ENCODE measurements around the gene POP4. TPM values are rescaled to one million over a fixed set of nuclear protein-coding genes. Genes with fewer than 3 reads are reported as not detected.

The POP4 gene
- total and polyA plus RNA-seq, 9 of the 15 experiments (the other 6 are each of a cell fraction or from before 2014, with no cell fraction given) = 42.1 to 128 (median 99.0) TPM

GRCh38 chr19:29612801-29613595, 6.9 kb downstream of the POP4 start:
- intact Hi-C loops (cut with micrococcal nuclease) (no loop called here), in situ Hi-C loops (cut with MboI) (no loop called here)
- H3K9ac ChIP-seq (ENCODE audit: insufficient read depth in 1 of 2, low read depth in 2 of 2, low read length in 2 of 2) = peak overlapping the region in 1 of 2 experiments; percentile 29; a peak in 1 of 4 replicates
- no peaks in the 10 kb centered on the region for H3K27me3 ChIP-seq (ENCODE audit: control insufficient read depth in 2 of 2, insufficient read depth in 2 of 2, low read length in 2 of 2)
- H3K4me1 ChIP-seq (replicated peaks in 1 of 2; ENCODE audit: control insufficient read depth in 2 of 2, insufficient read depth in 2 of 2, low read length in 2 of 2) = peaks cover 0 to 7% of the 10 kb centered on the region in 2 experiments; a peak in 2 of 5 replicates
- TF ChIP-seq YBX1 (IDR thresholded peaks at IDR 0.05) (no peak), RBFOX2 (IDR thresholded peaks at IDR 0.05; ENCODE audit: low read depth, low read length) (peak; percentile 21; the same call in 1 of the 2 replicates)
- CTCF ChIA-PET (ENCODE audit: low intra/inter-chr PET ratio) = interaction anchor here (4.3 kb wide), 1 partner anchor 79 kb away, joined by 40 read pairs; no protein-coding TSS in a partner anchor
- peaks cover 4% of the 10 kb centered on the region for H3K9me1 ChIP-seq (ENCODE audit: control insufficient read depth, insufficient read depth, low read length)
- no peaks in the 10 kb centered on the region for H4K20me1 ChIP-seq (replicated peaks; ENCODE audit: control insufficient read depth, insufficient read depth, low read length)
- WGBS (ENCODE audit: insufficient coverage, low coverage, missing lambda C conversion rate) = 86% methylated on average over 18 of the region's 21 CpGs
- H3K4me3 ChIP-seq = no peak overlapping the region
- H3K36me3 ChIP-seq (ENCODE audit: control insufficient read depth, insufficient read depth, low read length) = peaks cover 77% of the 10 kb centered on the region
- no peaks in the 10 kb centered on the region for H3K79me2 ChIP-seq (ENCODE audit: control insufficient read depth, insufficient read depth, low read length)
- ATAC-seq = no peak
- BruUV-seq (replicated peaks) = no TSS peak
- DNase-seq (ENCODE audit: extremely low read depth in 1 of 4, low spot score in 3 of 4) = no peak
- no peak overlapping the region for H3K27ac ChIP-seq (ENCODE audit: extremely low read depth, low read depth, low read length)
- FAIRE-seq = no peak
- POLR2A ChIA-PET = interaction anchor here (0.6 to 1.7 kb wide), 2 partner anchors 20 to 549 kb away, joined by 3 to 5 read pairs; no protein-coding TSS in a partner anchor
- H2AFZ ChIP-seq (ENCODE audit: low read depth, low read length) = no peak overlapping the region
- no peaks in the 10 kb centered on the region for H3K9me3 ChIP-seq (replicated peaks; ENCODE audit: control insufficient read depth, insufficient read depth, low read depth, low read length)
- no peak overlapping the region for H3K4me2 ChIP-seq (ENCODE audit: insufficient read depth, low read length)

- in situ Hi-C loops (cut with MboI) (no loop called here), intact Hi-C loops (cut with micrococcal nuclease) (no loop called here)
- Histone ChIP-seq H3K9me1 (ENCODE audit: control insufficient read depth, insufficient read depth, low read length) (peaks cover 4% of the 10 kb centered on the region), H3K27me3 (ENCODE audit: control insufficient read depth in 2 of 2, insufficient read depth in 2 of 2, low read length in 2 of 2) (no peaks in the 10 kb centered on the region), H3K9ac (ENCODE audit: insufficient read depth in 1 of 2, low read depth in 2 of 2, low read length in 2 of 2) (no peak overlapping the region), H2AFZ (ENCODE audit: low read depth, low read length) (no peak overlapping the region), H3K27ac (ENCODE audit: extremely low read depth, low read depth, low read length) (no peak overlapping the region), H3K79me2 (ENCODE audit: control insufficient read depth, insufficient read depth, low read length) (no peaks in the 10 kb centered on the region), H3K36me3 (ENCODE audit: control insufficient read depth, insufficient read depth, low read length) (peaks cover 70% of the 10 kb centered on the region), H3K4me1 (replicated peaks in 1 of 2; ENCODE audit: control insufficient read depth in 2 of 2, insufficient read depth in 2 of 2, low read length in 2 of 2) (peaks cover 0 to 7% of the 10 kb centered on the region in 2 experiments; a peak in 2 of 5 replicates), H3K4me3 (no peak overlapping the region), H3K9me3 (replicated peaks; ENCODE audit: control insufficient read depth, insufficient read depth, low read depth, low read length) (no peaks in the 10 kb centered on the region), H3K4me2 (ENCODE audit: insufficient read depth, low read length) (no peak overlapping the region), H4K20me1 (replicated peaks; ENCODE audit: control insufficient read depth, insufficient read depth, low read length) (no peaks in the 10 kb centered on the region)
- FAIRE-seq (no peak), ATAC-seq (no peak), DNase-seq (ENCODE audit: extremely low read depth in 1 of 4, low spot score in 3 of 4) (no peak)
- WGBS (ENCODE audit: insufficient coverage, low coverage, missing lambda C conversion rate) = 94% methylated on average over 6 of the region's 7 CpGs
- no TSS peak for BruUV-seq (replicated peaks)
- POLR2A ChIA-PET = interaction anchor here (0.6 to 1.7 kb wide), 3 partner anchors 8 to 134 kb away, joined by 3 to 6 read pairs (median 5); partner anchors contain the start of gene POP4
- CTCF ChIA-PET (ENCODE audit: low intra/inter-chr PET ratio) = no interaction called here
- no peak for TF ChIP-seq ZNF57 (CRISPR knock-in tag; IDR thresholded peaks at IDR 0.05)
- TF ChIP-seq ZNF79 (CRISPR knock-in tag; IDR thresholded peaks at IDR 0.05; ENCODE audit: low read depth) = no peak
- no peak for TF ChIP-seq POLR3G (IDR thresholded peaks at IDR 0.05; ENCODE audit: extremely low read depth, insufficient read length, insufficient replicate concordance)
- no peak for TF ChIP-seq RERE (CRISPR knock-in tag; IDR thresholded peaks at IDR 0.05; ENCODE audit: borderline replicate concordance)
Measured at GRCh38 chr19:29614046-29614445, 8.0 kb downstream of the POP4 start.

Measured in K562 (cell line).